HepG2 (cell line): ENCODE measurements around the gene SPIRE1. TPM values are rescaled to one million over a fixed set of nuclear protein-coding genes. Genes with fewer than 3 reads are reported as not detected.
A peak's percentile ranks its signal among the peaks of the same experiment; 100 is the strongest.

Experiments
- AGO2 ChIP-seq: fragments of 200-400 bp; formaldehyde crosslinking; optimal IDR thresholded peaks from 2 replicates; pipeline ENCODE3; 2017; ENCODE audit warnings: mild to moderate bottlenecking, low read depth, low read length, moderate library complexity
- AKAP8 ChIP-seq: sonication (generic); formaldehyde crosslinking; IDR thresholded peaks from 2 replicates; pipeline ENCODE4 v1.5.1; 2020; ENCODE audit warnings: mild to moderate bottlenecking, missing genetic modification reagents
- ARNTL ChIP-seq: sonication (generic); formaldehyde crosslinking; IDR thresholded peaks from 2 replicates; pipeline ENCODE4 v1.4.0; 2020; ENCODE audit warnings: mild to moderate bottlenecking, missing genetic modification reagents
- BHLHE40 ChIP-seq: IDR thresholded peaks from 2 replicates; pipeline ENCODE4 v1.6.1; 2011; ENCODE audit warnings: low read length, improper control_type of control experiment
- CC2D1A ChIP-seq: sonication (generic); formaldehyde crosslinking; IDR thresholded peaks from 2 replicates; pipeline ENCODE4 v1.8.1; 2023; ENCODE audit warnings: mild to moderate bottlenecking, missing genetic modification reagents
- ELF1 ChIP-seq: sonication (generic); formaldehyde crosslinking; IDR thresholded peaks from 2 replicates; pipeline ENCODE4 v1.4.0; 2020; ENCODE audit warnings: missing genetic modification reagents
- ELF3 ChIP-seq: IDR thresholded peaks from 2 replicates; pipeline ENCODE4 v1.6.1; 2016; ENCODE audit warnings: missing genetic modification reagents, missing compliant biosample characterization
- FOXA1 ChIP-seq, 2 experiments: fragments of 450-650 bp in 1 of 2; sonication (generic) in 1 of 2; formaldehyde crosslinking in 1 of 2; IDR thresholded peaks; 2 replicates each; pipeline versions ENCODE4 v1.4.0 to v1.6.1; 2016 to 2020; ENCODE audit warnings: missing genetic modification reagents in 1 of 2
- KDM2A ChIP-seq: sonication (generic); formaldehyde crosslinking; IDR thresholded peaks from 2 replicates; pipeline ENCODE4 v1.4.0; 2020; ENCODE audit warnings: low read depth, missing genetic modification reagents, borderline replicate concordance
- MIER2 ChIP-seq: IDR thresholded peaks from 2 replicates; pipeline ENCODE4 v1.6.1; 2016; ENCODE audit warnings: missing biosample characterization, missing genetic modification reagents
- MIXL1 ChIP-seq: IDR thresholded peaks from 2 replicates; pipeline ENCODE4 v1.6.1; 2016
- NR1H2 ChIP-seq: sonication (generic); formaldehyde crosslinking; IDR thresholded peaks from 2 replicates; pipeline ENCODE4 v1.8.1; 2022; ENCODE audit warnings: low read depth, missing genetic modification reagents, borderline replicate concordance
- RARA ChIP-seq: IDR thresholded peaks from 2 replicates; pipeline ENCODE4 v1.6.1; 2016; ENCODE audit warnings: missing genetic modification reagents, missing compliant biosample characterization
- SAP130 ChIP-seq: IDR thresholded peaks from 2 replicates; pipeline ENCODE4 v1.6.1; 2016; ENCODE audit warnings: low read depth
- TBX3 ChIP-seq: fragments of 450-650 bp; IDR thresholded peaks from 2 replicates; pipeline ENCODE4 v1.6.1; 2017; ENCODE audit warnings: antibody characterized with exemption, mild to moderate bottlenecking, inconsistent platforms, borderline replicate concordance
- TGIF2 ChIP-seq: IDR thresholded peaks from 2 replicates; pipeline ENCODE4 v1.6.1; 2016; ENCODE audit warnings: control low read depth, missing compliant biosample characterization
- ZFP36 ChIP-seq: fragments of 150-350 bp; IDR thresholded peaks from 2 replicates; pipeline ENCODE4 v1.6.1; 2018; ENCODE audit warnings: borderline replicate concordance, low read length, low read depth; ENCODE audit not compliant: partially characterized antibody
- ZNF552 ChIP-seq: sonication (generic); formaldehyde crosslinking; IDR thresholded peaks from 2 replicates; pipeline ENCODE4 v1.9.0; 2022; ENCODE audit warnings: missing genetic modification reagents, mild to moderate bottlenecking, borderline replicate concordance
- ZNF598 ChIP-seq: sonication (generic); formaldehyde crosslinking; IDR thresholded peaks from 2 replicates; pipeline ENCODE4 v1.5.1; 2020; ENCODE audit warnings: mild to moderate bottlenecking, missing genetic modification reagents, borderline replicate concordance
- ZSCAN30 ChIP-seq: sonication (generic); formaldehyde crosslinking; IDR thresholded peaks from 2 replicates; pipeline ENCODE4 v1.5.0; 2020; ENCODE audit warnings: mild to moderate bottlenecking, missing genetic modification reagents
- polyA plus RNA-seq, 8 experiments: library from polyadenylated mRNA; depleted of rRNA in 3 of 8; stranded (reverse) in 7 of 8; unstranded in 1 of 8; fragments of >200 nt; fragmentation: Illumina TruSeq in 4 of 8; extraction: Trizol in 4 of 8; gene quantifications; 2 replicates each; pipeline versions ENCODE4 v1.2.1 to v1.2.3, GENCODE V29; 2011 to 2016; ENCODE audit warnings: low read depth in 4 of 8, missing spikeins in 1 of 8, mixed read lengths in 1 of 8; ENCODE audit not compliant: insufficient read depth in 1 of 8
- total RNA-seq, 5 experiments: library from RNA; depleted of rRNA; stranded (reverse); fragments of >200 nt; fragmentation: Illumina TruSeq; extraction: Trizol; gene quantifications; 2 replicates each; pipeline ENCODE4 v1.2.3, GENCODE V29; 2016; ENCODE audit warnings: low read depth in 1 of 5
- TF ChIP-seq, protein P1 (sequence below): sonication (generic); formaldehyde crosslinking; IDR thresholded peaks from 2 replicates; pipeline ENCODE4 v1.8.0; 2023; ENCODE audit warnings: mild to moderate bottlenecking, missing genetic modification reagents
- TF ChIP-seq, protein P2 (sequence below), 2 experiments: sonication (generic) in 1 of 2; formaldehyde crosslinking in 1 of 2; IDR thresholded peaks; 2 replicates each; pipeline versions ENCODE4 v1.5.1 to v1.6.1; 2011 to 2020; ENCODE audit warnings: borderline replicate concordance in 1 of 2, low read depth in 1 of 2, low read length in 1 of 2, mild to moderate bottlenecking in 1 of 2, missing genetic modification reagents in 1 of 2, moderate library complexity in 1 of 2
- TF ChIP-seq, protein P3 (sequence below), 2 experiments: fragments of 450-650 bp in 1 of 2; sonication (generic) in 1 of 2; formaldehyde crosslinking; IDR thresholded peaks; 2 replicates each; pipeline versions ENCODE4 v1.5.0 to v1.8.0; 2020 to 2022; ENCODE audit warnings: mild to moderate bottlenecking in 1 of 2, missing genetic modification reagents in 1 of 2
- TF ChIP-seq, protein P4 (sequence below): IDR thresholded peaks from 2 replicates; pipeline ENCODE4 v1.6.1; 2016

SPIRE1 gene
- total and polyA plus RNA-seq, 2 of the 13 experiments (the other 11 are each of a cell fraction or from before 2014, with no cell fraction given): 9.9 to 21.3 TPM

DNA sequence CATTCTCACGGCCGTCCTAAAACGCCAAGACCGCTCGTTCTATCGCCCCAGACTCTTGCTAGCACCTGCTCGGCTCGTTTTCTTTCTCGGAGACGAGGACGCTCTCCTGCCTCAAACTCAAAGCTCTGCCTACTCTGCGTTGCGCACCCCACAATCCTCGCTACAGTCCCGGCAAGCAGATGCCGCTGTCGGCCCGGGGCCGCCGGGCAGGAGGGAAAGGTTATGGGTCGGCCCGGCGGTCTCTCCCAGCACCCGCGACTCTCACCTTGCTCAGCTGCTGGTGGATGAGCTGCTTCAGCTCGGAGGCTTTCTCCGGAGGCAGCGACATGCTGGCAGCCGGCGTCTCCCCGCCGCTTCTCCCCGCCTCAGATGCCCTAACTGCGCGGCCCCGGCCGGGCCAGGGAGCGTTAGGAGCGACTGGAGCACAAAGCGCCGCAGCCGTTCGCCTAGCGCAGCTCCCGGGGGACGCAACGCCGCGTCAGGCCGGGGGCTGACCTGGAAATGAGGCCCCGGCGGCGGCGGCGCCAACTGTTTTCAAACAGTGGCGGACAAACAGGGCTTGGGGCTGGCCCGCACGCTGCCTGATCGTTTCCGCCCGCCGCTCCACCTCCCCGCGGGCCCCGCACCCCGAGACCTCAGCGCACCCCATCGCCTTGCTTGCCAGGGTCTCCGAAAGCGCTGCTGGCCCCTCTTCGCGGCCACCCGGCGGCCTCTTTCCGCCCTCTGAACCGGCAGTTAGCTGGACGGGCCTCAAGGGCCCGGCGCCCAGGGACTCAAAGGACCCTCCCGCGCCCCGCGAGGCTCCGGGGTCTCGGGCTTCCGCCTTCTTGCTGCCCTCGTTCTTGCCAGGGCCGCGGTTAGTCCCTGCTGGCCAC lies 44.6 kb upstream of the SPIRE1 start, which contains the start of the genes CEP76 and PSMG2 (continued):
- peak; percentile 24; the same call in 1 of the 2 replicates for TF ChIP-seq RARA (CRISPR knock-in tag)
- TF ChIP-seq, protein P1, sequence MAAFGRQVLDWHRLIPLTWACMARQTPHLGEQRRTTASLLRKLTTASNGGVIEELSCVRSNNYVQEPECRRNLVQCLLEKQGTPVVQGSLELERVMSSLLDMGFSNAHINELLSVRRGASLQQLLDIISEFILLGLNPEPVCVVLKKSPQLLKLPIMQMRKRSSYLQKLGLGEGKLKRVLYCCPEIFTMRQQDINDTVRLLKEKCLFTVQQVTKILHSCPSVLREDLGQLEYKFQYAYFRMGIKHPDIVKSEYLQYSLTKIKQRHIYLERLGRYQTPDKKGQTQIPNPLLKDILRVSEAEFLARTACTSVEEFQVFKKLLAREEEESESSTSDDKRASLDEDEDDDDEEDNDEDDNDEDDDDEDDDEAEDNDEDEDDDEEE (CRISPR knock-in tag): no peak
- TF ChIP-seq ELF3 (CRISPR knock-in tag): peak; percentile 71
- peak; percentile 71; the same call in 1 of the 2 replicates for TF ChIP-seq ZSCAN30
- no peak for TF ChIP-seq ZFP36
- peak; percentile 85 for TF ChIP-seq KDM2A (CRISPR knock-in tag)
- TF ChIP-seq MIXL1: no peak
- no peak for TF ChIP-seq FOXA1 (IDR thresholded peaks at IDR 0.05)
- peak; percentile 13; the same call in 1 of the 2 replicates for TF ChIP-seq FOXA1 (CRISPR knock-in tag; IDR thresholded peaks at IDR 0.05)
- TF ChIP-seq, protein P2, sequence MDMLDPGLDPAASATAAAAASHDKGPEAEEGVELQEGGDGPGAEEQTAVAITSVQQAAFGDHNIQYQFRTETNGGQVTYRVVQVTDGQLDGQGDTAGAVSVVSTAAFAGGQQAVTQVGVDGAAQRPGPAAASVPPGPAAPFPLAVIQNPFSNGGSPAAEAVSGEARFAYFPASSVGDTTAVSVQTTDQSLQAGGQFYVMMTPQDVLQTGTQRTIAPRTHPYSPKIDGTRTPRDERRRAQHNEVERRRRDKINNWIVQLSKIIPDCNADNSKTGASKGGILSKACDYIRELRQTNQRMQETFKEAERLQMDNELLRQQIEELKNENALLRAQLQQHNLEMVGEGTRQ (IDR thresholded peaks at IDR 0.05; ENCODE audit: low read depth, low read length): no peak
- TF ChIP-seq, protein P2 (CRISPR knock-in tag; IDR thresholded peaks at IDR 0.05; ENCODE audit: borderline replicate concordance): no peak; the same call in 1 of the 2 replicates
- TF ChIP-seq, protein P3, sequence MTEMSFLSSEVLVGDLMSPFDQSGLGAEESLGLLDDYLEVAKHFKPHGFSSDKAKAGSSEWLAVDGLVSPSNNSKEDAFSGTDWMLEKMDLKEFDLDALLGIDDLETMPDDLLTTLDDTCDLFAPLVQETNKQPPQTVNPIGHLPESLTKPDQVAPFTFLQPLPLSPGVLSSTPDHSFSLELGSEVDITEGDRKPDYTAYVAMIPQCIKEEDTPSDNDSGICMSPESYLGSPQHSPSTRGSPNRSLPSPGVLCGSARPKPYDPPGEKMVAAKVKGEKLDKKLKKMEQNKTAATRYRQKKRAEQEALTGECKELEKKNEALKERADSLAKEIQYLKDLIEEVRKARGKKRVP (CRISPR knock-in tag; IDR thresholded peaks at IDR 0.05): no peak
- TF ChIP-seq CC2D1A: no peak
- TF ChIP-seq AGO2: peak; percentile 68
- TF ChIP-seq ARNTL (CRISPR knock-in tag): peak; percentile 8; the same call in 1 of the 2 replicates
- no peak for TF ChIP-seq NR1H2 (CRISPR knock-in tag)
- TF ChIP-seq BHLHE40: no peak
- TF ChIP-seq TBX3: peak; percentile 62; the same call in 1 of the 2 replicates
- TF ChIP-seq TGIF2 (CRISPR knock-in tag): no peak
- peak; percentile 69; the same call in 1 of the 2 replicates for TF ChIP-seq ZNF552 (CRISPR knock-in tag)
- TF ChIP-seq AKAP8 (CRISPR knock-in tag): peak; percentile 32; the same call in 1 of the 2 replicates
- peak; percentile 92 for TF ChIP-seq ELF1 (CRISPR knock-in tag)
- TF ChIP-seq ZNF598 (CRISPR knock-in tag): no peak; the same call in none of the 2 replicates
- TF ChIP-seq, protein P4, sequence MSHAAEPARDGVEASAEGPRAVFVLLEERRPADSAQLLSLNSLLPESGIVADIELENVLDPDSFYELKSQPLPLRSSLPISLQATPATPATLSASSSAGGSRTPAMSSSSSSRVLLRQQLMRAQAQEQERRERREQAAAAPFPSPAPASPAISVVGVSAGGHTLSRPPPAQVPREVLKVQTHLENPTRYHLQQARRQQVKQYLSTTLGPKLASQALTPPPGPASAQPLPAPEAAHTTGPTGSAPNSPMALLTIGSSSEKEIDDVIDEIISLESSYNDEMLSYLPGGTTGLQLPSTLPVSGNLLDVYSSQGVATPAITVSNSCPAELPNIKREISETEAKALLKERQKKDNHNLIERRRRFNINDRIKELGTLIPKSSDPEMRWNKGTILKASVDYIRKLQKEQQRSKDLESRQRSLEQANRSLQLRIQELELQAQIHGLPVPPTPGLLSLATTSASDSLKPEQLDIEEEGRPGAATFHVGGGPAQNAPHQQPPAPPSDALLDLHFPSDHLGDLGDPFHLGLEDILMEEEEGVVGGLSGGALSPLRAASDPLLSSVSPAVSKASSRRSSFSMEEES (CRISPR knock-in tag): peak; percentile 44
- TF ChIP-seq MIER2 (CRISPR knock-in tag): no peak
- TF ChIP-seq SAP130 (CRISPR knock-in tag): peak; percentile 91
